Measurements from ENCODE around the gene PPP1R3A.

Gene PPP1R3A

GRCh38 chr7:113875224-113875623 is 43.6 kb downstream of the PPP1R3A start:
- no peak for DNase-seq

- DNase-seq, result no peak
Measured at GRCh38 chr7:113873554-113874151, 45.2 kb downstream of the PPP1R3A start.

- no peak for DNase-seq
Measured at GRCh38 chr7:113872981-113873380, 45.8 kb downstream of the PPP1R3A start.

- DNase-seq, result no peak
Measured at GRCh38 chr7:113867325-113867724, 51.5 kb downstream of the PPP1R3A start.

GRCh38 chr7:113856010-113856409 is 62.8 kb downstream of the PPP1R3A start:
- DNase-seq, result no peak

- DNase-seq, result no peak
Measured at GRCh38 chr7:113840954-113841353, 77.9 kb downstream of the PPP1R3A start.

- no peak for DNase-seq
Measured at GRCh38 chr7:113835367-113835766, 83.4 kb downstream of the PPP1R3A start.

- DNase-seq, result no peak
Measured at GRCh38 chr7:113832196-113832745, 86.5 kb downstream of the PPP1R3A start.

GRCh38 chr7:113831556-113831955 is 87.3 kb downstream of the PPP1R3A start:
- peak in 1 of 2 experiments; percentile 19 for DNase-seq

GRCh38 chr7:113828581-113828980 is 90.2 kb downstream of the PPP1R3A start:
- DNase-seq, result no peak
